Measurements from ENCODE around the gene THAP11.

THAP11 gene

GRCh38 chr16:67886387-67886786 lies 44.3 kb downstream of the THAP11 start:
- DNase-seq, result no peak

- no peak for DNase-seq
These were observed 46.2 kb downstream of the THAP11 start for GRCh38 chr16:67888331-67888730.

- DNase-seq, result no peak
These were observed 50.3 kb downstream of the THAP11 start for GRCh38 chr16:67892375-67892774.

GRCh38 chr16:67892899-67893742 lies 51.0 kb downstream of the THAP11 start, which contains the start of gene PSKH1:
TSS of gene PSKH1 (plus strand) at chr16:67893254. CDS start at chr16:67908750, 15,496 bp downstream.
- peak; percentile 80 for DNase-seq

Measured in T1000 (cell line).